SK-N-MC (cell line): ENCODE measurements around the gene CMIP.

ENCODE experiments used
- EZH2 ChIP-seq: fragments of 200-600 bp; sonication (generic); IDR thresholded peaks from one replicate; pipeline ENCODE4 v1.6.1; 2017; ENCODE audit warnings: antibody characterized with exemption
- POLR2AphosphoS5 ChIP-seq: IDR thresholded peaks from 2 replicates; pipeline ENCODE4 v1.6.1; 2012; ENCODE audit warnings: mild to moderate bottlenecking, low read depth, low read length, borderline replicate concordance

- no peak for TF ChIP-seq POLR2AphosphoS5
- no peak for TF ChIP-seq EZH2
Measured at GRCh38 chr16:81698310-81698641, 253.7 kb downstream of the CMIP start.
